Myocyte (in vitro differentiated cells): Measurements from ENCODE around the gene TPRN. TPM values are rescaled to one million over a fixed set of nuclear protein-coding genes. Genes with fewer than 3 reads are reported as not detected.

ENCODE experiments used
- DNase-seq: peaks from one replicate; pipeline ENCODE4 v3.0.0-alpha.2; 2012; ENCODE audit warnings: low read depth
- total RNA-seq: library from RNA; depleted of rRNA; stranded (reverse); fragments of >200 nt; gene quantifications from 2 replicates; pipeline ENCODE4 v1.2.3, GENCODE V29; 2014

The TPRN gene
- total RNA-seq, 1 donor from 2014 or later, result 19.5 TPM

GRCh38 chr9:137213160-137214060 is 12.9 kb upstream of the TPRN start:
- no peak for DNase-seq

- no peak for DNase-seq
Measured at GRCh38 chr9:137212520-137212919, 12.0 kb upstream of the TPRN start.

GRCh38 chr9:137211532-137211931 is 11.0 kb upstream of the TPRN start:
- DNase-seq, result no peak

GRCh38 chr9:137206602-137207001 is 6.1 kb upstream of the TPRN start:
- no peak for DNase-seq

GRCh38 chr9:137205126-137206069 is 4.9 kb upstream of the TPRN start, which contains the start of the genes NDOR1 and TMEM203:
NDOR1 (plus strand) TSS chr9:137205700; CDS start chr9:137205778, 78 bp downstream.
TMEM203 (minus strand) TSS chr9:137205648; CDS start chr9:137205414, 234 bp downstream.
- peak; percentile 86 for DNase-seq

- DNase-seq, result no peak
Measured at GRCh38 chr9:137204731-137205125, 4.2 kb upstream of the TPRN start.

- no peak for DNase-seq
Measured at GRCh38 chr9:137202966-137203365, 2.4 kb upstream of the TPRN start.

- no peak for DNase-seq
Measured at GRCh38 chr9:137201205-137201868, 796 bp upstream of the TPRN start.

GRCh38 chr9:137199411-137200121 is 975 bp downstream of the TPRN start:
- DNase-seq, result no peak

- DNase-seq, result no peak
Measured at GRCh38 chr9:137198902-137199283, 1.6 kb downstream of the TPRN start.

- DNase-seq, result peak; percentile 23
Measured at GRCh38 chr9:137198051-137198901, 2.3 kb downstream of the TPRN start.

- no peak for DNase-seq
Measured at GRCh38 chr9:137195525-137196220, 4.9 kb downstream of the TPRN start.

- no peak for DNase-seq
Measured at GRCh38 chr9:137194909-137195308, 5.6 kb downstream of the TPRN start.

- DNase-seq, result peak; percentile 25
Measured at GRCh38 chr9:137194388-137194787, 6.2 kb downstream of the TPRN start.

- no peak for DNase-seq
Measured at GRCh38 chr9:137193771-137194170, 6.8 kb downstream of the TPRN start.

GRCh38 chr9:137192859-137193258 is 7.7 kb downstream of the TPRN start:
- DNase-seq, result no peak

GRCh38 chr9:137192448-137192780 is 8.1 kb downstream of the TPRN start:
- DNase-seq, result no peak

- DNase-seq, result no peak
Measured at GRCh38 chr9:137191691-137192447, 8.7 kb downstream of the TPRN start.
